Measurements from ENCODE around the gene LIMD2.

The LIMD2 gene

GRCh38 chr17:63701456-63701820, 1.5 kb upstream of the LIMD2 start:
- DNase-seq (ENCODE audit: low spot score): no peak

DNA sequence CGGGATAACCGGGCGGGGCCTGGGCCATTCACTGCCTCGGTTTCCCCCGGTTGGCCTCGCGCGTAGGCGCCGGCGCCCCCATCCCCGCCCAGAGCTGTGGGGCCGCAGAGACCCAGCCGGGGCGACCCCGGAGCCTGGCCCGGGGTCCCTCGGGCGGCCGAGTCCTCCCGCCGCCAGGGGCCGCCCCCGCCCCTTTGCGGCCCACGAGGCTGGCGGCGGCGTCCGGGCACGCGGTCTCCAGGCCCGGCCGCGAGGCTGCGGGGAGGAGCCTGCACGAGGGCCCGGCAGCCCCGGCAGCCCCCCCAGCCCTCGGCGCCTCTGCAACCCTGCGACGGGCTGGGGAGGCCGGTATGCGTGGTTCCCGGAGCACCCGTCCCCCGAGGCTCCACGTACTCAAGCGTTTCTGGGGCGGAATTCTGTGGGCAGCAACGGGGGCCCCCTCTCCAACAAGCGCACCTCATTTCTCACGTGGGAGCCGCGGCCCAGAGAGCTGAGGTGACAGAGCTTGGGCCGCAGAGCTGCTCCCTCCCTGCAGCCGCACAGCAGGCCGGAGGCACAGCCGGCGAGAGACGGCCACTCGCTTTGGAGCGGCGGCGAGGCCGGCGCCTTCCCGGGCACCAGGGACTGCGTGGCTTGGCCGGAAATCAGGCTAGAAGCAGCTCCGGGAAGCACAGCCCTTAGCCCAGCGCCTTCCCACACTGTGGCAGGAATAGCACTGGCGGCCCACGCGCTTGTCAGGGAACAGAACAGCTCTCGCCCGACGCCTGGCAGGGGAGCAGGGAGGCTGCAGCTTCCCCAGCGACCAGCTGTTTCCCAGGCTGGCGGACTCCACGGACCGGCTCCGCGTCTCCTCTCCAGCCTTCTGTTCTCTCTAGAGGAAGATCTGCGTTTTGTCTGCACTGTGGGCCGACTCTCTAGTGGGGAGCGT, 867 bp upstream of the LIMD2 start:
- DNase-seq (ENCODE audit: low spot score): peak; percentile 48

DNA sequence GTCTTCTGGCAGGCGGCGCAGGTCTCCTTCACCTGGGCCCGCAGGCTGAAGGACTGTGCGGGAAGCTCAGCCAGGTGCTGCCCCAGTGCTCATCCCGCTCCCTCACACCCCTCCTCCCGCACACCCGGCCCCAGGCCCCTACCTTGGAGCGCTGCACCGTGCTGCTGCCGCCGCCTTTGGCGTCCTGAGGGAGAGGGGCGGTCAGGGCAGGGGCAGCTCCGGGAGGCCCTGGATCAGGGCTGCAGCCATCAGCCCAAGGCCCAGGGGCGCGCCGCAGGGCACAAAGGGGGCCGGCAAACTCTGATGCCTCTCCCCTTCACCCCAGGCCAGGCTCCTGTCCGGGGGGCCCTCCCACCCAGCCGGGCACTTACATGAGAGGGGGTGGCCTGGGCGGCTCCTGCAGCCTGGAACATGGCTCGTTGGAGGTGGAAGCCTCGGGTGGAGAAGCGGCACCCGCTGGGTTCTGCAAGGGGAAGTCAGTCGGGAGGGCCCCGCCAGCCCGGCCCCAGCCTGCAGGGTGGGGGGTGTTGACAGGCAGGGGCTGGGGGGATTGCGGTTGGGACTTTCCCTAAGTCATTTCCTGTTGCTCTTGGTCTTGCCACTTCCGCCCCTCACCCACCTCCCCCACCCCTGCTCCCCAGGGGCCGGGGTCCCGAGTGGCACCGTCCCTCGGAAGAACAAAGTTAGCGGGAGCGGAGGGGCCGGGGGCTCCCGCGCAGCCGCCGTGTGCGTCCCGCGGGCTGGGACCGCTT, 863 bp downstream of the LIMD2 start:
- no peak for DNase-seq (ENCODE audit: low spot score)

GRCh38 chr17:63698381-63698885, 1.5 kb downstream of the LIMD2 start:
- no peak for DNase-seq (ENCODE audit: low spot score)

DNA sequence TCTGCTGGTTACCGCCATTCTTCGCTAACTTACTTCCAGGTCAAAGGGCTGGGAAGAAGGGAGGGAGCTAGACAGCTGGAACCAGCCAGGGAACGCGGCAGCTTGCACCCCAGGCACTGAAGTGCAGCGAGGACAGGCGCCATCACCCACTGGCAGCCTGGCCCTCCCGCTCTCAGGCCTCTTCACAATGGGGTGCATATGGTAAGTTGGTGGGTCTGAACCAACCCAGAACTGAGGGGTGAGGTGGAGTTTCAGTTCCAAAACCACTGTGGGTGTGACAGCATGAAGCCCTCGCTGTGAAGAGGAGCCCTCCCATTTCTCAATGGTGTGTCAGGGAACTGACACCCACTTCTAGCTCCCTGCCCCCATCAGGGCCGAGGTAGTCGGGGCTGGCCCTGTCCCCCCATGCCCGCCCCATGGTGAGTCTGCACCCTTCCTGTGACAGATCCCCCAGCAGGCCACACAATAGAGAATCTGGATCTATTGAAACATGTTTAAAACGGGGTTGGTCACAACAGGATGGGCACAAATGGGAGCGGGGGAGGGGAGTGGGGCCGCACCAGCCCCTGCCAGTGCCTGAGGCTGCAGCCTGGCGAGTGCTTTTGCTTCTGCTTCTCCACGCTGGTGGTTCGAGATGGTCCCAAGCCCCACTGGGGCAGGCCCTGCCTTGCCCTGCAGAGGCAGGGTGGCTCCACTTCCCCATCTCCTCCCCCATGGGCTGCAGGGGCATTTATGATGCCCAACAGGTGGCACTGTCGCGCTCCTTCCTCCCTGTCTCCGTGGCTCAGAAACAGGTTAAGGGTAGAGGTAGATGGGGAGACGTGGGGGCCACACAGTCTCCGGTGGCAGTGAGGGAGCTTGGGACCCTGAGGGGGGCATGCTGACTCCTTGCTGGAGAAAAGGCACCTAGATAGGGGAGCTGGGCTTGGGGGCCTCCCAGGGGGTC, 2.3 kb downstream of the LIMD2 start:
- peak; percentile 42 for DNase-seq (ENCODE audit: low spot score)

DNA sequence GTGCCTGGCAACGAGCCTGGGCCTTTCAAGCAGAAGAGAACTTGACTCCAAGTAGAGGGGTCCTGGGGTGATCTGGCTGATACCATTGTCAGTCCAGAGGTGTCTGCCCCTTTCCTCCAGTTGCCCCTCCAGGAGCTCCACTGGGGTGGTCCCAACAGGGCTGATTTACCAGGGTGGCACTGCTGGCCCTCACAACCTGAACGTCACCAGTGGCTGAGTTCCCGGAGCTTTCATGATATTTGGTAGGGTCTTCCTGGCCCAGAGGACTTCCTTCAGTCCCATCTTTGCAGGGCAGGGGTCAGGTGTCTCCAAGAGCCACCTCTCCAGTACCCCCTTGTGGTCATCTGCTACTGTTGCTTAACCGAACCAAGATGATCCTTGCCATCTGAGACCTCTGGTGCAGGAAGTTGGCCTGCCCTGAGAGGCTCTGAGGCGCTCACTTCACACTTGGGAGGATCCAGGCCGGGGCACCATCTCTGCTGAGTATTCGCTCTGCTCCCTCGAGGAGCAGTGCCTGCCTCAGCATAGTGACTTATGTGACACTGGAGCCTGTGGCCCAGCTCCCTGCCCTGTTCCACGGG, 3.5 kb downstream of the LIMD2 start:
- DNase-seq (ENCODE audit: low spot score): peak; percentile 52

DNA sequence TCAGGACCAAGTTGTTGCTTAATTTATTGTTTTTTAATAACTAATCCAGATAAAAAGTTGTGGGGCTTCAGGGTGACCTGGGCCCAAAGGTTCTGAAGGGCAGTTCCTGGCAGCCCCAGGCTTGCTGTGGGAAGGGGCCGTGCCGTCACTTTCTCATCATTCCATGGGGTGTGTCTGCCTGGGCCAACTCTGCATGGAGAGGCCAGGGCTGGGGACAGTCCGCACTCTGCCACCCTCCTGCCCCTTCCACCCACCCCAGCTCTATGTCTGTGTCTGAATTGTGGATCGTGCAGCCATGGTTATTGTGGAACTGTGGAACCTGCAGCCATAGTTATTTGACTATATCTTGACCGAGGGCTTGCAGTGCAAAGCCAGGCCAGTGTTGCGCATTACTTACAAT, 4.0 kb downstream of the LIMD2 start:
- no peak for DNase-seq (ENCODE audit: low spot score)

GRCh38 chr17:63694950-63695773, 4.8 kb downstream of the LIMD2 start:
- no peak for DNase-seq (ENCODE audit: low spot score)

GRCh38 chr17:63694229-63694949, 5.5 kb downstream of the LIMD2 start:
- no peak for DNase-seq (ENCODE audit: low spot score)

- DNase-seq (ENCODE audit: low spot score): no peak
Observed at GRCh38 chr17:63693411-63694113, 6.4 kb downstream of the LIMD2 start.

GRCh38 chr17:63692195-63692816, 7.6 kb downstream of the LIMD2 start:
- DNase-seq (ENCODE audit: low spot score): no peak

DNA sequence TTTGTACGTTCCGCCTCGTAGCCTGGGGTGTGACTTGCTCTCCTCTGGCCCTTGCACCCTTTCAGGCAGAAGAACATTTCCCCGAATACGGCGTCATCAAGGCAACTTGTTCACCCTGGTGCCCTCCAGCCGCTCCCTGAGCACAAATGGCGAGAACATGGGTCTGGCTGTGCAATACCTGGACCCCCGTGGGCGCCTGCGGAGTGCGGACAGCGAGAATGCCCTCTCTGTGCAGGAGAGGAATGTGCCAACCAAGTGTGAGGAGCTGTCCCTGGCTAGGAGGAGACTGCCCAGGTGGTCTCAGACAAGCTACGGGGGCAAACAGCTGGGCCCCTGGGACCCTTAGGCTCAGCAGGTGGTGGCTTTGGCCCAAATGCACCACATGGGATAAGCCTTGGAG, 10.4 kb downstream of the LIMD2 start:
- DNase-seq (ENCODE audit: low spot score): no peak

- DNase-seq (ENCODE audit: low spot score): no peak
Observed at GRCh38 chr17:63688396-63689020, 11.4 kb downstream of the LIMD2 start.

DNA sequence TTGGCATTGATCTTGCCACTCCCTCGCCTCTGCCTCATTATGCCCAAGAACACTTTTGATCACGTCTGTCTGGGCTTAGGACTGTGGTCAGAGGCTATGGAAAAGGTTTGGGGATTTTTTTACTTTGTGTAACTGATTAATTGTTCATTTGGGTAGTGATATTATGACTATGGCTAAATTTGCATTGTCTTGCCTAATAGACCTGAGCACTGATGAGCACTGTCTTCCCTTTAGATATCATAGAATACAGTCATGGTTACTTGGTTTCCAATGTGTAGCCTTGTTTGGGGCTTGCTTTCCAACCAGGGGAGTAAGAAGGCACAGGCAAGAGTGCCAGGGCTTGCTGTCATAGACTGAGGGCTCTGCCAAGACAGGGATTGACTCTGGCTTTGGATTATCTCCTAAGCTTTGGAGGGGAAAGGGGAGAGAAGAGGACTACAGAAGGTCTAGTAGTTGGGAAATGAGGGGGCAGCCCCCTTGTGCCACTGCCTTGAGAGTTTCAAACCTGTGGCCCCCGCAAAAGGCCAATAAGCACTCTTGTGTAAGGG, 13.7 kb downstream of the LIMD2 start:
- DNase-seq (ENCODE audit: low spot score): no peak

- no peak for DNase-seq (ENCODE audit: low spot score)
Observed at GRCh38 chr17:63685578-63685977, 14.3 kb downstream of the LIMD2 start.

GRCh38 chr17:63685041-63685440, 14.9 kb downstream of the LIMD2 start:
- DNase-seq (ENCODE audit: low spot score): peak; percentile 32

GRCh38 chr17:63682981-63683380, 16.9 kb downstream of the LIMD2 start:
- no peak for DNase-seq (ENCODE audit: low spot score)

DNA sequence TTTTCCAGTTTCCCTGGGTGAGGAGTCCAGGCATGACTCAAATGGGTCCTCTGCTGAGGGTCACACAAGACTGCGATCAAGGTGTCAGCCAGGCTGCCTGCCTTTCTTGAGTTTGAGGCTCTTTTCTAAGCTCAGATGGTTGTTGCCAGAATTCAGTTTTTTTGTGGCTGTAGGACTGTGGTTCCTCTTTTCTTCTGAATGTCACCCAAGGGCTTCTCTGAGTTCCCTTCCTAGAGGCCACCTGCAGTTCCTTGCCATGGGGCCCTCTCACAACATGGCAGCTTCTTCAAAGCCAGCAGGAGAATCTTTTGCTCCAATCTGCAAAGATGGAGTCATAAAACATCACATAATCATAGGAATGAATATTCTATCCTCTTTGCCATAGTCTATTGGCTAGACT, 17.5 kb downstream of the LIMD2 start:
- DNase-seq (ENCODE audit: low spot score): no peak
